ENCODE results near the gene NAGLU.
A peak's percentile ranks its signal among the peaks of the same experiment; 100 is the strongest.

The NAGLU gene

GRCh38 chr17:42536048-42536371 lies at the start of gene NAGLU:
NAGLU (plus strand) TSS chr17:42536241; CDS start chr17:42536273, 32 bp downstream.
- H3K4me3 Mint-ChIP-seq = peak within 1 kb of the TSS; percentile 75
- peaks cover 24% of the 10 kb centered on the region for H3K36me3 Mint-ChIP-seq
- H3K4me1 Mint-ChIP-seq = peaks cover 45% of the 10 kb centered on the region
- peak within 1 kb of the TSS; percentile 91 for H3K27ac Mint-ChIP-seq
- DNase-seq (ENCODE audit: low spot score in 2 of 2) (peak; percentile 76 to 94), ATAC-seq (peak; percentile 95)
- H3K9me3 Mint-ChIP-seq = no peaks in the 10 kb centered on the region

GRCh38 chr17:42488032-42488431 lies 48.0 kb upstream of the NAGLU start:
- H3K36me3 Mint-ChIP-seq = peaks cover 76% of the 10 kb centered on the region
- no peak for ATAC-seq

GRCh38 chr17:42493319-42493718 lies 42.7 kb upstream of the NAGLU start:
- no peaks in the 10 kb centered on the region for H3K9me3 Mint-ChIP-seq
- ATAC-seq (no peak), DNase-seq (ENCODE audit: low spot score in 2 of 2) (no peak)
- no peak overlapping the region for H3K4me3 Mint-ChIP-seq
- no peak overlapping the region for H3K27ac Mint-ChIP-seq
- H3K4me1 Mint-ChIP-seq = peaks cover 11% of the 10 kb centered on the region
- H3K36me3 Mint-ChIP-seq = peaks cover 76% of the 10 kb centered on the region

More at GRCh38 chr17:42488032-42488431, 48.0 kb upstream of the NAGLU start:
- Mint-ChIP-seq H3K9me3 (no peaks in the 10 kb centered on the region), H3K4me1 (peaks cover 22% of the 10 kb centered on the region), H3K4me3 (no peak overlapping the region), H3K27ac (no peak overlapping the region)
- DNase-seq (ENCODE audit: low spot score in 2 of 2) = no peak

GRCh38 chr17:42494673-42495072 lies 41.4 kb upstream of the NAGLU start:
- DNase-seq (ENCODE audit: low spot score in 2 of 2) = no peak
- H3K4me1 Mint-ChIP-seq = peaks cover 10% of the 10 kb centered on the region
- H3K4me3 Mint-ChIP-seq = no peak overlapping the region
- no peak overlapping the region for H3K27ac Mint-ChIP-seq
- no peaks in the 10 kb centered on the region for H3K9me3 Mint-ChIP-seq
- H3K36me3 Mint-ChIP-seq = peaks cover 77% of the 10 kb centered on the region
- peak; percentile 21 for ATAC-seq

GRCh38 chr17:42498828-42499227 lies 37.2 kb upstream of the NAGLU start:
- H3K36me3 Mint-ChIP-seq = peaks cover 81% of the 10 kb centered on the region
- DNase-seq (ENCODE audit: low spot score in 2 of 2) = no peak
- H3K27ac Mint-ChIP-seq = no peak overlapping the region
- no peaks in the 10 kb centered on the region for H3K9me3 Mint-ChIP-seq
- no peak overlapping the region for H3K4me3 Mint-ChIP-seq
- ATAC-seq = no peak
- H3K4me1 Mint-ChIP-seq = peaks cover 10% of the 10 kb centered on the region

GRCh38 chr17:42502091-42502490 lies 34.0 kb upstream of the NAGLU start:
- no peak for DNase-seq (ENCODE audit: low spot score in 2 of 2)
- ATAC-seq = no peak
- no peak overlapping the region for H3K27ac Mint-ChIP-seq
- no peaks in the 10 kb centered on the region for H3K4me1 Mint-ChIP-seq
- no peaks in the 10 kb centered on the region for H3K9me3 Mint-ChIP-seq
- peaks cover 50% of the 10 kb centered on the region for H3K36me3 Mint-ChIP-seq
- no peak overlapping the region for H3K4me3 Mint-ChIP-seq

GRCh38 chr17:42502926-42503325 lies 33.1 kb upstream of the NAGLU start:
- Mint-ChIP-seq H3K27ac (no peak overlapping the region), H3K9me3 (no peaks in the 10 kb centered on the region), H3K4me3 (no peak overlapping the region), H3K4me1 (no peaks in the 10 kb centered on the region), H3K36me3 (peaks cover 41% of the 10 kb centered on the region)
- ATAC-seq (no peak), DNase-seq (ENCODE audit: low spot score in 2 of 2) (no peak)

- H3K36me3 Mint-ChIP-seq = peaks cover 10% of the 10 kb centered on the region
- H3K4me1 Mint-ChIP-seq = peaks cover 6% of the 10 kb centered on the region
- ATAC-seq (no peak), DNase-seq (ENCODE audit: low spot score in 2 of 2) (no peak)
- H3K9me3 Mint-ChIP-seq = no peaks in the 10 kb centered on the region
- H3K27ac Mint-ChIP-seq = no peak overlapping the region
- no peak overlapping the region for H3K4me3 Mint-ChIP-seq
Measured at GRCh38 chr17:42507671-42508070, 28.4 kb upstream of the NAGLU start.

GRCh38 chr17:42508426-42509165 lies 27.4 kb upstream of the NAGLU start:
- Mint-ChIP-seq H3K4me1 (peaks cover 6% of the 10 kb centered on the region), H3K4me3 (no peak overlapping the region), H3K27ac (no peak overlapping the region), H3K9me3 (no peaks in the 10 kb centered on the region), H3K36me3 (peaks cover 2% of the 10 kb centered on the region)
- ATAC-seq (no peak), DNase-seq (ENCODE audit: low spot score in 2 of 2) (no peak)

GRCh38 chr17:42509409-42509808 lies 26.6 kb upstream of the NAGLU start:
- H3K27ac Mint-ChIP-seq = no peak overlapping the region
- DNase-seq (ENCODE audit: low spot score in 2 of 2) = no peak
- H3K9me3 Mint-ChIP-seq = no peaks in the 10 kb centered on the region
- H3K4me1 Mint-ChIP-seq = peaks cover 6% of the 10 kb centered on the region
- no peak overlapping the region for H3K4me3 Mint-ChIP-seq
- peaks cover 6% of the 10 kb centered on the region for H3K36me3 Mint-ChIP-seq
- ATAC-seq = no peak

- no peak overlapping the region for H3K4me3 Mint-ChIP-seq
- no peaks in the 10 kb centered on the region for H3K9me3 Mint-ChIP-seq
- DNase-seq (ENCODE audit: low spot score in 2 of 2) = no peak
- ATAC-seq = no peak
- no peak overlapping the region for H3K27ac Mint-ChIP-seq
- peaks cover 6% of the 10 kb centered on the region for H3K4me1 Mint-ChIP-seq
- peaks cover 6% of the 10 kb centered on the region for H3K36me3 Mint-ChIP-seq
Measured at GRCh38 chr17:42509841-42510240, 26.2 kb upstream of the NAGLU start.

GRCh38 chr17:42512246-42512645 lies 23.8 kb upstream of the NAGLU start:
- DNase-seq (ENCODE audit: low spot score in 2 of 2) = no peak
- Mint-ChIP-seq H3K4me1 (peaks cover 7% of the 10 kb centered on the region), H3K4me3 (no peak overlapping the region), H3K27ac (no peak overlapping the region), H3K36me3 (peaks cover 11% of the 10 kb centered on the region), H3K9me3 (no peaks in the 10 kb centered on the region)
- no peak for ATAC-seq

GRCh38 chr17:42512733-42513251 lies 23.2 kb upstream of the NAGLU start:
- DNase-seq (ENCODE audit: low spot score in 2 of 2) = no peak
- no peaks in the 10 kb centered on the region for H3K9me3 Mint-ChIP-seq
- ATAC-seq = peak; percentile 37
- no peak overlapping the region for H3K4me3 Mint-ChIP-seq
- H3K36me3 Mint-ChIP-seq = peaks cover 11% of the 10 kb centered on the region
- H3K27ac Mint-ChIP-seq = no peak overlapping the region
- H3K4me1 Mint-ChIP-seq = peaks cover 12% of the 10 kb centered on the region

- Mint-ChIP-seq H3K9me3 (no peaks in the 10 kb centered on the region), H3K4me3 (no peak overlapping the region), H3K27ac (no peak overlapping the region), H3K4me1 (peaks cover 13% of the 10 kb centered on the region), H3K36me3 (peaks cover 11% of the 10 kb centered on the region)
- no peak for DNase-seq (ENCODE audit: low spot score in 2 of 2)
- ATAC-seq = no peak
Measured at GRCh38 chr17:42513686-42514085, 22.4 kb upstream of the NAGLU start.

GRCh38 chr17:42514279-42514678 lies 21.8 kb upstream of the NAGLU start:
- Mint-ChIP-seq H3K4me3 (no peak overlapping the region), H3K27ac (no peak overlapping the region), H3K9me3 (no peaks in the 10 kb centered on the region), H3K4me1 (peaks cover 13% of the 10 kb centered on the region), H3K36me3 (peaks cover 11% of the 10 kb centered on the region)
- DNase-seq (ENCODE audit: low spot score in 2 of 2) = no peak
- no peak for ATAC-seq

- Mint-ChIP-seq H3K36me3 (peaks cover 11% of the 10 kb centered on the region), H3K27ac (peak overlapping the region; percentile 30), H3K4me1 (peaks cover 13% of the 10 kb centered on the region), H3K9me3 (no peaks in the 10 kb centered on the region), H3K4me3 (no peak overlapping the region)
- no peak for DNase-seq (ENCODE audit: low spot score in 2 of 2)
- no peak for ATAC-seq
Measured at GRCh38 chr17:42514867-42515266, 21.2 kb upstream of the NAGLU start.
